NCI-H226 (cell line): ENCODE data around the gene PCSK7.
"Not testable (repeated sequence)": the region's sequence is repeated elsewhere in the genome, so short reads cannot be mapped to it uniquely, and the experiment has no call there.

ENCODE experiments used
- DNase-seq: peaks from one replicate; pipeline ENCODE4 v3.0.0-alpha.2; 2015

PCSK7 gene

GRCh38 chr11:117231842-117232091 is at the start of gene PCSK7:
Gene PCSK7, minus strand, starts transcription at chr11:117232073. Its CDS starts 2,229 bp downstream, at chr11:117229844.
- DNase-seq = no peak

GRCh38 chr11:117281159-117281558 is 49.3 kb upstream of the PCSK7 start:
- DNase-seq = peak; percentile 100

GRCh38 chr11:117279711-117280376 is 48.0 kb upstream of the PCSK7 start:
- DNase-seq = peak; percentile 80

- DNase-seq = no peak
These were observed 46.5 kb upstream of the PCSK7 start for GRCh38 chr11:117278347-117278746.

GRCh38 chr11:117273550-117274289 is 41.8 kb upstream of the PCSK7 start:
- peak; percentile 90 for DNase-seq

- not testable (repeated sequence) for DNase-seq
These were observed 40.3 kb upstream of the PCSK7 start for GRCh38 chr11:117272175-117272574.

GRCh38 chr11:117271208-117271607 is 39.3 kb upstream of the PCSK7 start:
- no peak for DNase-seq

GRCh38 chr11:117269856-117270255 is 38.0 kb upstream of the PCSK7 start:
- peak; percentile 41 for DNase-seq

- DNase-seq = no peak
These were observed 33.9 kb upstream of the PCSK7 start for GRCh38 chr11:117265745-117266144.

- not testable (repeated sequence) for DNase-seq
These were observed 32.9 kb upstream of the PCSK7 start for GRCh38 chr11:117264624-117265323.

- peak; percentile 61 for DNase-seq
These were observed 27.5 kb upstream of the PCSK7 start for GRCh38 chr11:117259417-117259816.

- DNase-seq = no peak
These were observed 26.7 kb upstream of the PCSK7 start for GRCh38 chr11:117258576-117258975.

GRCh38 chr11:117256573-117256972 is 24.7 kb upstream of the PCSK7 start:
- no peak for DNase-seq

- DNase-seq = no peak
These were observed 24.1 kb upstream of the PCSK7 start for GRCh38 chr11:117255966-117256365.

GRCh38 chr11:117251506-117251905 is 19.6 kb upstream of the PCSK7 start:
- DNase-seq = no peak

- DNase-seq = no peak
These were observed 17.7 kb upstream of the PCSK7 start for GRCh38 chr11:117249571-117249970.

- DNase-seq = no peak
These were observed 16.5 kb upstream of the PCSK7 start for GRCh38 chr11:117248341-117248740.

GRCh38 chr11:117239295-117239694 is 7.4 kb upstream of the PCSK7 start:
- peak; percentile 87 for DNase-seq

GRCh38 chr11:117238221-117238620 is 6.3 kb upstream of the PCSK7 start:
- DNase-seq = no peak

- DNase-seq = no peak
These were observed 1.1 kb upstream of the PCSK7 start for GRCh38 chr11:117232911-117233409.

- peak; percentile 69 for DNase-seq
These were observed 412 bp upstream of the PCSK7 start, which contains the start of gene RNF214 for GRCh38 chr11:117232092-117232878. Gene RNF214, plus strand, starts transcription at chr11:117232671. Its CDS starts 1,602 bp downstream, at chr11:117234273.

- no peak for DNase-seq
These were observed 653 bp downstream of the PCSK7 start for GRCh38 chr11:117230999-117231841.
